NT2/D1 (cell line): Measurements from ENCODE around the gene PFKP.

Experiments
- DNase-seq: peaks from one replicate; pipeline ENCODE4 v3.0.0-alpha.2; 2011; ENCODE audit warnings: low read depth, low spot score
- H3K27me3 ChIP-seq: 2 replicates; pipeline ENCODE4 v1.6.0; 2011; ENCODE audit warnings: mild to moderate bottlenecking; ENCODE audit not compliant: insufficient read length, insufficient read depth
- H3K36me3 ChIP-seq: 2 replicates; pipeline ENCODE4 v1.6.1; 2011; ENCODE audit warnings: mild to moderate bottlenecking, low read length, mixed read lengths; ENCODE audit not compliant: insufficient read depth, insufficient read length
- H3K4me1 ChIP-seq: 2 replicates; pipeline ENCODE4 v1.5.1; 2011; ENCODE audit not compliant: insufficient read depth, insufficient read length
- H3K4me3 ChIP-seq: 2 replicates; pipeline ENCODE4 v1.5.1; 2011; ENCODE audit warnings: low read depth; ENCODE audit not compliant: insufficient read length
- H3K9ac ChIP-seq: 2 replicates; pipeline ENCODE4 v1.6.0; 2011; ENCODE audit warnings: low read depth; ENCODE audit not compliant: insufficient read length
- H3K9me3 ChIP-seq: 2 replicates; pipeline ENCODE4 v1.5.1; 2011; ENCODE audit warnings: mild to moderate bottlenecking, low read length; ENCODE audit not compliant: insufficient read depth
- SUZ12 ChIP-seq: IDR thresholded peaks from 2 replicates; pipeline ENCODE4 v1.6.1; 2011; ENCODE audit not compliant: insufficient read length, insufficient read depth; ENCODE audit errors: extremely low read depth
- YY1 ChIP-seq: IDR thresholded peaks from 2 replicates; pipeline ENCODE4 v1.6.1; 2011; ENCODE audit not compliant: insufficient read length, insufficient read depth
- ZNF274 ChIP-seq: IDR thresholded peaks from 2 replicates; pipeline ENCODE4 v1.6.1; 2011; ENCODE audit warnings: mild to moderate bottlenecking, low read depth, low read length

The PFKP gene

DNA sequence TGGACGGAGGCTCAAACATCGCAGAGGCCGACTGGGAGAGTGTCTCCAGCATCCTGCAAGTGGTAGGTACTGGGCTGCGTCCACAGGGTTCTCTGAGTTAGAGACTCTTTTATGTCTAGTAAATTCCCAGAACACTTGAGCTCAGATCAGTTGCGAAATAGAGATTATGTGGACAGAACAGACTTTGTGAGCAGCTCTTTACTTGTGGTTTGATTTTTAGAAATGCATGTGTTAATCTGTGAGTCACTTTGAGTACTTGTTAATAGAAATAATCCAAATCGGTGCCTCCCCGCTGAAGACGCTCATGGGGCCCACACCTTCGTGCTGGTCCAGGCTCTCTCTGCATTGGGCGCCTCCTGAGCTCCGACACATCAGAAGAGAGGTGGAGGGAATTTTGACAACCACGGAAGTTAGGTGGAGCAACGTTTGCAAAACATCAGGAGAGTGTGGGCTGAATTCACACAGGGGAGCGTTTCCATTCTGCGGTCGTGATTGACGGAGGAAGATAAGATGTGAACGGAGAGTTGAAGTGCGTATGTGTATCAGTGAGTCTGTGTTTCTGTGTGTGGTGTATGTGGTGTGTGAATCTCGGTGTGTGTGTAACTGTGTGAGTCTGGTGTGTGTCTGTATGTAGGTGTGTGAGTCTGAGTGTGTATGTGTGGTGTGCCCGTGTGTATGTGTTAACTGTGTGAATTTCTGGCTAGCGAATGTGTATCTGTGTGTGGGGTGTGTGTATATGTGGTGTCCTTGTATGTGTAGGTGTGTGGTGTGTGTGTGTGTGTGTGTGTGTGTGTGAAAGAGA, 32.1 kb downstream of the PFKP start:
- peaks cover 5% of the 10 kb centered on the region for H3K4me1 ChIP-seq
- no peaks in the 10 kb centered on the region for H3K9me3 ChIP-seq
- TF ChIP-seq SUZ12 (no peak), YY1 (no peak), ZNF274 (no peak)
- H3K9ac ChIP-seq = no peak overlapping the region
- no peaks in the 10 kb centered on the region for H3K27me3 ChIP-seq
- no peak for DNase-seq
- no peak overlapping the region for H3K4me3 ChIP-seq
- H3K36me3 ChIP-seq = peaks cover 46% of the 10 kb centered on the region

DNA sequence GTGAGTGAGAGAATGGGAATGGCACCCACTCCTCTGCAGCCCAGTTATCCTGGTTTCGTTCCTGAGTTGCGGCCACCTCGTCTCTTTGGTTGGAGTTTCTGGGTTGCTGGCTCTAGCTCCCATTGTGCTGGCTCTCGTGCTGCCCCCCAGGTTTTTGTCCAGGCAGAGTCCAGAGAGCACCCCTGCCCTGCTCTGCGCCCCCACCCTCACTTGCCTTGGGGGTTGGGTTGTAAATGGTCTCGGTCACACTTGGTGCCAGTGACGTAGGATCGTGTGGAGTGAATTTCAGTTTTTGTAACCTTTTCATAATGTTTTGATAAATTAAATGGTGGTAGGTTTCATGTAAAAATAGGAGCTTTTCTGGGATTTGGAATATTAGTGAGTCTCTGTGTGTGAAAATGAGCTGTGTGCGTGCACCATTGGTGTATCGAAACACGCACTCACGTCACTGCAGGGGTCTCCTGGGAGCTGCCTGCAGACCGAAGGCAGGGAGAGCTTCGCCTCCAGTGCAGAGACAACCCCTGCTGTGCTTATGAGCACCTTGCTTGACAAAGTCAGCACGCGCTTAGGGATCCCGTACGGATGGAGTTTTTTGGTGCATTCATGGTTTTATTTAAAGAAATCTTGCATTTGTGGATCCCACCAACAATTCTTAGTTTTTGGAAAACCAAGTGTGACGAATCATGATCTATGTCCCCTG, 32.9 kb downstream of the PFKP start:
- H3K4me3 ChIP-seq = no peak overlapping the region
- peaks cover 5% of the 10 kb centered on the region for H3K4me1 ChIP-seq
- H3K27me3 ChIP-seq = no peaks in the 10 kb centered on the region
- DNase-seq = no peak
- no peak overlapping the region for H3K9ac ChIP-seq
- peaks cover 53% of the 10 kb centered on the region for H3K36me3 ChIP-seq
- TF ChIP-seq YY1 (no peak), SUZ12 (no peak), ZNF274 (no peak)
- no peaks in the 10 kb centered on the region for H3K9me3 ChIP-seq

DNA sequence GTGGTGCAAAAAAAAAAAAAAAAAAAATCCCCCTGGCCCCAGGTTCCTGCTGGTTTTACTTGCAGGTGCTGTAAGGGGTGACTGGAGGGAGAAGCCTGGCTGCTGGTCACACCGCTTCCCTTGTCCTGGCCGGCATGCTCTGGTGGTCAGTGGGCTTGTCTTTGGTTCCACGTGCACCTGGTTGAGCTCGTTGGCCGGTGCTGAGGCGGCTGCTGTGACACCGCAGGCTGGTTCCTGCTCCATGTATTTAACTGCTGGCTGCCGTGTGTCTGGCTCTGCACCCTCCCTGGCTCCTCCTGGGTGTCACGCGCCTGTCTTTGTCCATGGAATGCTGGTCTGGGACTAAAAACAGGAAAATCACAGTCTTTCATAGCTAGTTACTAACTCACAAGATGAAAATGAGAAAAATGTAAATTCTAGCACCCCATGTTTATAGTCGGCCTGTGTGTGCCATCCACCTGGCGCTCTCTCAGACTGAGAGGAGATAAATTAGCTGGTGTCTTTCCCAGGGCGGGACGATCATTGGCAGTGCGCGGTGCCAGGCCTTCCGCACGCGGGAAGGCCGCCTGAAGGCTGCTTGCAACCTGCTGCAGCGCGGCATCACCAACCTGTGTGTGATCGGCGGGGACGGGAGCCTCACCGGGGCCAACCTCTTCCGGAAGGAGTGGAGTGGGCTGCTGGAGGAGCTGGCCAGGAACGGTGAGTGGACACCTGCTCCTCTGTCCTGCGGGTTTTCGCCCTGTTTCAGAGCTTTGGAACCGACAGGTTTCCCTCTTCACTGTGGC, 33.7 kb downstream of the PFKP start:
- Histone ChIP-seq H3K9ac (no peak overlapping the region), H3K4me3 (no peak overlapping the region), H3K27me3 (no peaks in the 10 kb centered on the region), H3K36me3 (peaks cover 61% of the 10 kb centered on the region), H3K4me1 (peaks cover 5% of the 10 kb centered on the region), H3K9me3 (no peaks in the 10 kb centered on the region)
- TF ChIP-seq SUZ12 = no peak
- TF ChIP-seq ZNF274 = no peak
- no peak for TF ChIP-seq YY1
- no peak for DNase-seq

- peak; percentile 16 for DNase-seq
- Histone ChIP-seq H3K9me3 (no peaks in the 10 kb centered on the region), H3K4me1 (peaks cover 5% of the 10 kb centered on the region), H3K4me3 (no peak overlapping the region), H3K9ac (no peak overlapping the region), H3K36me3 (peaks cover 72% of the 10 kb centered on the region), H3K27me3 (no peaks in the 10 kb centered on the region)
- no peak for TF ChIP-seq SUZ12
- TF ChIP-seq YY1 = no peak
- no peak for TF ChIP-seq ZNF274
Observed at GRCh38 chr10:3102720-3103427, 35.5 kb downstream of the PFKP start.

GRCh38 chr10:3103646-3104045, 36.3 kb downstream of the PFKP start:
- Histone ChIP-seq H3K36me3 (peaks cover 74% of the 10 kb centered on the region), H3K9ac (no peak overlapping the region), H3K9me3 (no peaks in the 10 kb centered on the region), H3K27me3 (no peaks in the 10 kb centered on the region), H3K4me1 (peaks cover 2% of the 10 kb centered on the region), H3K4me3 (no peak overlapping the region)
- no peak for DNase-seq
- TF ChIP-seq YY1 (no peak), ZNF274 (no peak), SUZ12 (no peak)

- TF ChIP-seq SUZ12 = no peak
- H3K36me3 ChIP-seq = peaks cover 74% of the 10 kb centered on the region
Observed at GRCh38 chr10:3104251-3104918, 37.0 kb downstream of the PFKP start.

DNA sequence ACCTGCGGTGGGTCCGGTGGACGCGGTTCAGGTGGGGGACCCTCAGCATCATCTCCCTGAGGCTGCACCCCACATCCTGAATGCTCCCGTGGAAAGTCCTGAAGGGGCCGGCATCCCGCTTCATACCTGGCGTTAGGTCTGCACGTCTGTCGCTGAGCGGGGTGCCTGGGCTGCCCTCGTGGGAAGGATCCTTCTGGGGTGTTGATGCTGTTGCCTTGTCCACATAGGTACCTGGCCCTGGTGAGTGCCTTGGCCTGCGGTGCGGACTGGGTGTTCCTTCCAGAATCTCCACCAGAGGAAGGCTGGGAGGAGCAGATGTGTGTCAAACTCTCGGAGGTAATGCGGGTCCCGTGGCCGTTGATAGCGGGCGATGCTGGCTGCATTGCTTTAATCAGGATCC, 37.8 kb downstream of the PFKP start:
- peaks cover 73% of the 10 kb centered on the region for H3K36me3 ChIP-seq
- no peaks in the 10 kb centered on the region for H3K4me1 ChIP-seq

More at GRCh38 chr10:3104251-3104918, 37.0 kb downstream of the PFKP start:
- Histone ChIP-seq H3K4me1 (no peaks in the 10 kb centered on the region), H3K9me3 (no peaks in the 10 kb centered on the region), H3K4me3 (no peak overlapping the region), H3K9ac (no peak overlapping the region), H3K27me3 (no peaks in the 10 kb centered on the region)
- no peak for DNase-seq

More for the DNA sequence above, 37.8 kb downstream of the PFKP start:
- Histone ChIP-seq H3K4me3 (no peak overlapping the region), H3K9me3 (no peaks in the 10 kb centered on the region), H3K9ac (no peak overlapping the region), H3K27me3 (no peaks in the 10 kb centered on the region)
- TF ChIP-seq YY1 = no peak
- no peak for TF ChIP-seq ZNF274
- TF ChIP-seq SUZ12 = no peak
- no peak for DNase-seq
